GM12874 (cell line): ENCODE results near the gene ITPK1.

Source experiments
- TF ChIP-seq, protein P1 (sequence below): IDR thresholded peaks from 2 replicates; pipeline ENCODE4 v1.5.1; 2011; ENCODE audit warnings: low read depth, mild to moderate bottlenecking, control low read depth, low read length, moderate library complexity; ENCODE audit not compliant: insufficient read depth

Gene ITPK1

GRCh38 chr14:92892589-92892988, 223.1 kb downstream of the ITPK1 start:
- TF ChIP-seq, protein P1, sequence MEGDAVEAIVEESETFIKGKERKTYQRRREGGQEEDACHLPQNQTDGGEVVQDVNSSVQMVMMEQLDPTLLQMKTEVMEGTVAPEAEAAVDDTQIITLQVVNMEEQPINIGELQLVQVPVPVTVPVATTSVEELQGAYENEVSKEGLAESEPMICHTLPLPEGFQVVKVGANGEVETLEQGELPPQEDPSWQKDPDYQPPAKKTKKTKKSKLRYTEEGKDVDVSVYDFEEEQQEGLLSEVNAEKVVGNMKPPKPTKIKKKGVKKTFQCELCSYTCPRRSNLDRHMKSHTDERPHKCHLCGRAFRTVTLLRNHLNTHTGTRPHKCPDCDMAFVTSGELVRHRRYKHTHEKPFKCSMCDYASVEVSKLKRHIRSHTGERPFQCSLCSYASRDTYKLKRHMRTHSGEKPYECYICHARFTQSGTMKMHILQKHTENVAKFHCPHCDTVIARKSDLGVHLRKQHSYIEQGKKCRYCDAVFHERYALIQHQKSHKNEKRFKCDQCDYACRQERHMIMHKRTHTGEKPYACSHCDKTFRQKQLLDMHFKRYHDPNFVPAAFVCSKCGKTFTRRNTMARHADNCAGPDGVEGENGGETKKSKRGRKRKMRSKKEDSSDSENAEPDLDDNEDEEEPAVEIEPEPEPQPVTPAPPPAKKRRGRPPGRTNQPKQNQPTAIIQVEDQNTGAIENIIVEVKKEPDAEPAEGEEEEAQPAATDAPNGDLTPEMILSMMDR, result no peak

DNA sequence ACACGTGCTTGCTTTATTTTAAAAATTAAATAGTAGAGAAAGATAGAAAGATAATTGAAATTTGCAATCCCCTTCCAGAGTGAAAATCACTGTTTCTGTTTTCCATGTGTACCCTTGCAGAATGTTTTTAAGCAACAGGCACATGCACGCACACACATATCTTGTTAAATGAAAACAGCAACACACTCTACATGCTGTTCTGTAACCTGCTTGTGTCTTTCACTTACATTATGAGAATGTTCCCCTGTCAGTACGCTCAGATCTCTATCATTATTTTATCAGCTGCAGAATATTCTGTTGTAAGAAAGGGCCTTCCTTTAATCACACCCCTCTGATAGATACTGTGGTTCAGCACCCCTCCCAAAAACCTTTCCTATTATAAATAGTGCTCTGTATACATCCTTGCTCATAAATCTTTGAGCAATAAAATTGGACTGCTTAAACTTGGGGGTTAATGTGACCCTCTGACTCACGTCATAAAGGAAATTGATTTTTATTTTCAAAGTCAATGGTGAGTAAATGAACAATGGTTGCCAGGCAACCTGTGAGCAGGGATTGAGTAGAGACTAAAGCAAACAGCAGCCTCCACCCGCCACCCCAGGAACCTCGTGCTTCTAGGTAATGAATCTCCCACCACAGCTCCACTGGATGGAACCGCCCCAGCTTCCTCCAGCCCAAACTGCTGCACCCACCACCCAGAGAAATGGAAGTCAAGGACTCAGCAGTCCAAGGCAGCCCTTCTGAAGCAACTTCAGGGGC, 224.7 kb downstream of the ITPK1 start:
- TF ChIP-seq, protein P1, result no peak

DNA sequence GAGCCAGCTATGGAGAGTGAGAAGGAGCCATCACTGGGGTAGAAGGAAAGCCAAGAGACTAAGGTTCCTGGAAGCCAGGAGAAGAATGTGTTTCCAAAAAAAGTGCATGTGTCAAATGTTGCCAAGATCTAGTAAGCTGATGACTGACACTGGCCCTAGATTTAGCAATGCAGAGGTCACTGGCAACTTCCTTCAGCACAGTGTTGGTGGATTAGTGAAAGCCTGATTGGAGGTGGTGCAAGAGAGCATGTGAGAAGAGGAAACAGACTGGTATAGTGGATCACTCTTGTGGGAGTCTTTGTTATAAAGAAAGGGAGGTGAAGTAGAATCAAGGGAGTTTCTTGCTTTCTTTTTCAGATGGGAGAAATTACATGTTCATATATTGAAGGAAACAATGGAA, 226.8 kb downstream of the ITPK1 start:
- TF ChIP-seq, protein P1, result no peak

DNA sequence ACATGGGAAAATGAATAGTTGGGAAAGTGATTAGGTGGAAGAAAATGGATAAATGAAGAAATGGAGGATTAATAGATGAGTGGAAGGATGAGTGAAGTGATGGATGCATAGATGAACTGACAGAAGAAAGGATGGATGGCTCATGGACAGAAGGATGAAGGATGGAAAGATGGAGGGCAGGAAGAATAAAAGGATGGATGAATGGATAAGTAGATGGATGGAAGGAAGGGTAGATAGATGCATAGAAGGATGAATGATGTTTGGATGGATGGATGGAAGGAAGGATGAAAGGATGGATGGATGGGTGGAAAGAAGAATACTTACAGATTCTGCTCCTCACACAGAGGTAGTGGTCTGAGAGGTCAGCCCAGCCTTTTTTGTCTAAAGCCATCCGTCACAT, 228.6 kb downstream of the ITPK1 start:
- TF ChIP-seq, protein P1, result no peak
